K562 (cell line): Measurements from ENCODE around the gene GPR152. TPM values are rescaled to one million over a fixed set of nuclear protein-coding genes. Genes with fewer than 3 reads are reported as not detected.

Source experiments
- C11orf30 ChIP-seq: fragments of 450-650 bp; IDR thresholded peaks from 2 replicates; pipeline ENCODE4 v1.6.1; 2016; ENCODE audit warnings: low read depth, mild to moderate bottlenecking
- DEAF1 ChIP-seq: fragments of 450-650 bp; formaldehyde crosslinking; IDR thresholded peaks from 2 replicates; pipeline ENCODE4 v1.4.0; 2020; ENCODE audit warnings: mild to moderate bottlenecking, moderate library complexity
- ELF2 ChIP-seq: fragments of 250-450 bp; sonication (Bioruptor Pico); IDR thresholded peaks from 2 replicates; pipeline ENCODE4 v1.5.0; 2021; ENCODE audit warnings: mild to moderate bottlenecking
- GABPA ChIP-seq: fragments of 200-800 bp; sonication (Bioruptor generic); conservative IDR thresholded peaks from 2 replicates; pipeline ENCODE4 v1.6.1; 2016; ENCODE audit warnings: low read depth, missing genetic modification characterization, missing compliant biosample characterization
- HNRNPK ChIP-seq: fragments of 200-400 bp; formaldehyde crosslinking; IDR thresholded peaks from one replicate; pipeline ENCODE4 v1.6.1; 2018; ENCODE audit warnings: mild to moderate bottlenecking, low read depth, low read length; ENCODE audit not compliant: poor library complexity, severe bottlenecking
- HSF4 ChIP-seq: fragments of 250-450 bp; sonication (Bioruptor Pico); IDR thresholded peaks from 2 replicates; pipeline ENCODE4 v2.1.2; 2022; ENCODE audit warnings: mild to moderate bottlenecking, moderate library complexity, borderline replicate concordance
- KLF10 ChIP-seq: fragments of 250-450 bp; sonication (Bioruptor Pico); IDR thresholded peaks from 2 replicates; pipeline ENCODE4 v1.6.1; 2021; ENCODE audit warnings: matching md5 sums
- MNT ChIP-seq, 2 experiments: fragments of 450-650 bp; conservative IDR thresholded peaks; 2 replicates each; pipeline ENCODE4 v1.6.1; 2017; ENCODE audit warnings: mild to moderate bottlenecking in 2 of 2, moderate library complexity in 2 of 2
- MXI1 ChIP-seq: IDR thresholded peaks from 2 replicates; pipeline ENCODE4 v1.6.1; 2011; ENCODE audit warnings: low read depth, mild to moderate bottlenecking, improper control_type of control experiment, low read length
- PHF20 ChIP-seq: fragments of 450-650 bp; IDR thresholded peaks from 2 replicates; pipeline ENCODE4 v1.6.1; 2018; ENCODE audit not compliant: partially characterized antibody
- TAF1 ChIP-seq: IDR thresholded peaks from 2 replicates; pipeline ENCODE4 v1.6.1; 2011; ENCODE audit warnings: mild to moderate bottlenecking, low read length, moderate library complexity; ENCODE audit not compliant: insufficient read depth, control insufficient read depth, severe bottlenecking; ENCODE audit errors: extremely low read depth
- TEAD4 ChIP-seq, 2 experiments: sonication (generic) in 1 of 2; formaldehyde crosslinking in 1 of 2; IDR thresholded peaks; 2 replicates each; pipeline versions ENCODE4 v1.6.1 to v1.8.0; 2012 to 2022; ENCODE audit warnings: borderline replicate concordance in 1 of 2, inconsistent platforms in 1 of 2, low read length in 1 of 2, mild to moderate bottlenecking in 1 of 2, missing genetic modification reagents in 1 of 2
- U2AF2 ChIP-seq: fragments of 200-400 bp; formaldehyde crosslinking; optimal IDR thresholded peaks from 2 replicates; pipeline ENCODE3; 2017; ENCODE audit warnings: low read depth, mild to moderate bottlenecking, low read length
- ZBTB17 ChIP-seq: fragments of 450-650 bp; formaldehyde crosslinking; IDR thresholded peaks from 2 replicates; pipeline ENCODE4 v1.4.0; 2020; ENCODE audit warnings: mild to moderate bottlenecking
- polyA plus RNA-seq, 8 experiments: library from polyadenylated mRNA; depleted of rRNA in 4 of 8; stranded (reverse) in 5 of 8; unstranded in 3 of 8; fragments of >200 nt; fragmentation: Nextera tagmentation in 2 of 8; fragmentation: Illumina TruSeq in 1 of 8; extraction: Ambion mirVana in 2 of 8; extraction: Trizol in 1 of 8; gene quantifications; 2 replicates each; pipeline versions ENCODE4 v1.2.1 to v1.2.3, GENCODE V29; 2011 to 2014; ENCODE audit warnings: inconsistent platforms in 1 of 8, missing spikeins in 1 of 8
- total RNA-seq, 7 experiments: library from RNA; depleted of rRNA in 6 of 7; stranded (reverse); fragments of >200 nt in 6 of 7; fragmentation: Illumina TruSeq in 2 of 7; extraction: Trizol in 2 of 7; gene quantifications; 2 replicates each; pipeline versions ENCODE4 v1.2.1 to v1.2.3, GENCODE V29; 2011 to 2021; ENCODE audit warnings: low replicate concordance in 1 of 7
- TF ChIP-seq, protein P1 (sequence below): fragments of 450-650 bp; IDR thresholded peaks from 2 replicates; pipeline ENCODE4 v1.6.1; 2016; ENCODE audit warnings: low read depth

GPR152 gene
- total and polyA plus RNA-seq, 9 of the 15 experiments (the other 6 are each of a cell fraction or from before 2014, with no cell fraction given), result not detected

GRCh38 chr11:67468759-67469507, 16.4 kb upstream of the GPR152 start, which contains the start of gene TMEM134 (continued):
- TF ChIP-seq MNT (conservative IDR thresholded peaks at IDR 0.05), result peak; percentile 70 to 80; a peak in 3 of 4 replicates
- peak; percentile 99 for TF ChIP-seq ZBTB17 (CRISPR knock-in tag)
- TF ChIP-seq C11orf30, result peak; percentile 60
- TF ChIP-seq MXI1, result 0 out of 2 replicates have a peak, but pooled peaks have one; percentile 20
- no peak for TF ChIP-seq HSF4 (CRISPR knock-in tag)
- TF ChIP-seq PHF20, result peak; percentile 83
- peak; percentile 32; the same call in 1 of the 2 replicates for TF ChIP-seq DEAF1
- TF ChIP-seq HNRNPK, result no peak
- TF ChIP-seq, protein P1, sequence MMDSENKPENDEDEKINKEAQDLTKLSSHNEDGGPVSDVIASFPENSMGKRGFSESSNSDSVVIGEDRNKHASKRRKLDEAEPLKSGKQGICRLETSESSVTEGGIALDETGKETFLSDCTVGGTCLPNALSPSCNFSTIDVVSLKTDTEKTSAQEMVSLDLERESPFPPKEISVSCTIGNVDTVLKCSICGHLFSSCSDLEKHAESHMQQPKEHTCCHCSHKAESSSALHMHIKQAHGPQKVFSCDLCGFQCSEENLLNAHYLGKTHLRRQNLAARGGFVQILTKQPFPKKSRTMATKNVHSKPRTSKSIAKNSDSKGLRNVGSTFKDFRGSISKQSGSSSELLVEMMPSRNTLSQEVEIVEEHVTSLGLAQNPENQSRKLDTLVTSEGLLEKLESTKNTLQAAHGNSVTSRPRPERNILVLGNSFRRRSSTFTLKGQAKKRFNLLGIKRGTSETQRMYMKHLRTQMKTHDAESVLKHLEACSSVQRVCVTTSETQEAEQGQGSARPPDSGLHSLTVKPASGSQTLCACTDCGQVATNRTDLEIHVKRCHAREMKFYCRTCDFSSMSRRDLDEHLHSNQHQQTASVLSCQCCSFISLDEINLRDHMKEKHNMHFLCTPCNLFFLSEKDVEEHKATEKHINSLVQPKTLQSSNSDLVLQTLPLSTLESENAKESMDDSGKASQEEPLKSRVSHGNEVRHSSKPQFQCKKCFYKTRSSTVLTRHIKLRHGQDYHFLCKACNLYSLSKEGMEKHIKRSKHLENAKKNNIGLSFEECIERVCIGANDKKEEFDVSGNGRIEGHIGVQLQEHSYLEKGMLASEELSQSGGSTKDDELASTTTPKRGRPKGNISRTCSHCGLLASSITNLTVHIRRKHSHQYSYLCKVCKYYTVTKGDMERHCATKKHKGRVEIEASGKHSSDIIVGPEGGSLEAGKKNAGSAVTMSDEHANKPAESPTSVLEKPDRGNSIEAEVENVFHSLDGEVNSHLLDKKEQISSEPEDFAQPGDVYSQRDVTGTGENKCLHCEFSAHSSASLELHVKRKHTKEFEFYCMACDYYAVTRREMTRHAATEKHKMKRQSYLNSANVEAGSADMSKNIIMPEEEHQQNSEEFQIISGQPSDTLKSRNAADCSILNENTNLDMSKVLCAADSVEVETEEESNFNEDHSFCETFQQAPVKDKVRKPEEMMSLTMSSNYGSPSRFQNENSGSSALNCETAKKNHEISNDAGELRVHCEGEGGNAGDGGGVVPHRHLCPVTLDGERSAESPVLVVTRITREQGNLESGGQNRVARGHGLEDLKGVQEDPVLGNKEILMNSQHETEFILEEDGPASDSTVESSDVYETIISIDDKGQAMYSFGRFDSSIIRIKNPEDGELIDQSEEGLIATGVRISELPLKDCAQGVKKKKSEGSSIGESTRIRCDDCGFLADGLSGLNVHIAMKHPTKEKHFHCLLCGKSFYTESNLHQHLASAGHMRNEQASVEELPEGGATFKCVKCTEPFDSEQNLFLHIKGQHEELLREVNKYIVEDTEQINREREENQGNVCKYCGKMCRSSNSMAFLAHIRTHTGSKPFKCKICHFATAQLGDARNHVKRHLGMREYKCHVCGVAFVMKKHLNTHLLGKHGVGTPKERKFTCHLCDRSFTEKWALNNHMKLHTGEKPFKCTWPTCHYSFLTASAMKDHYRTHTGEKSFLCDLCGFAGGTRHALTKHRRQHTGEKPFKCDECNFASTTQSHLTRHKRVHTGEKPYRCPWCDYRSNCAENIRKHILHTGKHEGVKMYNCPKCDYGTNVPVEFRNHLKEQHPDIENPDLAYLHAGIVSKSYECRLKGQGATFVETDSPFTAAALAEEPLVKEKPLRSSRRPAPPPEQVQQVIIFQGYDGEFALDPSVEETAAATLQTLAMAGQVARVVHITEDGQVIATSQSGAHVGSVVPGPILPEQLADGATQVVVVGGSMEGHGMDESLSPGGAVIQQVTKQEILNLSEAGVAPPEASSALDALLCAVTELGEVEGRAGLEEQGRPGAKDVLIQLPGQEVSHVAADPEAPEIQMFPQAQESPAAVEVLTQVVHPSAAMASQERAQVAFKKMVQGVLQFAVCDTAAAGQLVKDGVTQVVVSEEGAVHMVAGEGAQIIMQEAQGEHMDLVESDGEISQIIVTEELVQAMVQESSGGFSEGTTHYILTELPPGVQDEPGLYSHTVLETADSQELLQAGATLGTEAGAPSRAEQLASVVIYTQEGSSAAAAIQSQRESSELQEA, result 0 out of 2 replicates have a peak, but pooled peaks have one; percentile 25
- 0 out of 2 replicates have a peak, but pooled peaks have one; percentile 42 for TF ChIP-seq GABPA (tag)
- TF ChIP-seq KLF10 (CRISPR knock-in tag), result no peak
- no peak for TF ChIP-seq ELF2 (CRISPR knock-in tag)
- no peak for TF ChIP-seq U2AF2
- TF ChIP-seq TEAD4 (IDR thresholded peaks at IDR 0.05; ENCODE audit: low read length), result 0 out of 2 replicates have a peak, but pooled peaks have one; percentile 7
- no peak for TF ChIP-seq TEAD4 (CRISPR knock-in tag; IDR thresholded peaks at IDR 0.05; ENCODE audit: borderline replicate concordance)
- peak; percentile 77 for TF ChIP-seq TAF1
